Right cardiac atrium (tissue), 5 donors: ENCODE data around the gene ENKUR. TPM values are rescaled to one million over a fixed set of nuclear protein-coding genes. Genes with fewer than 3 reads are reported as not detected.
"Not testable (repeated sequence)": the region's sequence is repeated elsewhere in the genome, so short reads cannot be mapped to it uniquely, and the experiment has no call there.

Experiments used
- ATAC-seq, 2 donors: fragments of 200-7000 bp; cut with Tn5 transposase; one replicate each; pipeline versions ENCODE4 v1.8.0 to v1.9.1; 2020; ENCODE audit warnings: moderate library complexity in 2 of 2, mild to moderate bottlenecking in 1 of 2
- DNase-seq, 3 donors: peaks; one replicate each; pipeline ENCODE4 v3.0.0-alpha.2; 2020
- H3K27ac ChIP-seq: one replicate; pipeline ENCODE4 v1.5.1; 2013; ENCODE audit warnings: mild to moderate bottlenecking, low read length, control low read depth, moderate library complexity
- H3K27me3 ChIP-seq: one replicate; pipeline ENCODE4 v1.6.1; 2013; ENCODE audit not compliant: control insufficient read depth, insufficient read depth
- H3K4me1 ChIP-seq: one replicate; pipeline ENCODE4 v1.6.1; 2013; ENCODE audit warnings: low read length; ENCODE audit not compliant: control insufficient read depth, insufficient read depth
- H3K4me3 ChIP-seq: one replicate; pipeline ENCODE4 v1.5.1; 2013; ENCODE audit warnings: low read length, control low read depth
- H3K9me3 ChIP-seq: one replicate; pipeline ENCODE4 v1.6.1; 2013; ENCODE audit warnings: low read length; ENCODE audit not compliant: control insufficient read depth
- WGBS: extraction: QIAGEN DNeasy Blood & Tissue Kit; methylation state at CpG from one replicate; pipeline ENCODE4 v1.1.7; 2013; 5-methylcytosine and 5-hydroxymethylcytosine counted together
- intact Hi-C, 4 donors: fragments of 100-400 bp; cut with DNase I; formaldehyde crosslinking; loops; one replicate each; pipeline versions ENCODE4 v1.11.0 to v1.14.0; 2022 to 2023
- polyA plus RNA-seq: library from polyadenylated mRNA; stranded (reverse); fragments of 200-250 nt; gene quantifications from one replicate; pipeline ENCODE4 v1.2.3, GENCODE V29; 2013
- total RNA-seq, 4 donors: library from RNA; stranded (reverse); fragmentation: NEBNext Ultra II Directional; extraction: Animal tissue kit (Norgen Biotek cat#: 25700); gene quantifications; one replicate each; pipeline ENCODE4 v1.2.1, GENCODE V29; 2021
- donor health status: healthy with polysubstance abuse.
- donor health status: DM: no; HTN: yes; CAD: no.
- donor health status: DM: no; HTN: no; CAD: no.
- donor health status: DM: no; HTN: yes; CAD: no; lungs with severe emphysema.
- donor health status: DM: yes; HTN: yes; CAD: no.

Gene ENKUR
- total and polyA plus RNA-seq, 5 donors = not detected

- Histone ChIP-seq H3K9me3 (no peaks in the 10 kb centered on the region), H3K27me3 (no peaks in the 10 kb centered on the region), H3K27ac (peak overlapping the region; percentile 89), H3K4me1 (peaks cover 3% of the 10 kb centered on the region), H3K4me3 (no peak overlapping the region)
- intact Hi-C loops = loop anchor here in 3 of 4 donors (10.0 kb wide), 1 partner anchor 234 kb away; the partner anchor contains the start of gene ARHGAP21 (in 3 of the 3)
- 30% methylated on average over 5 of the region's 5 CpGs for WGBS
- ATAC-seq (peak; percentile 91 to 94), DNase-seq (peak in 2 of 3 donors; percentile 35 to 76)
These were observed 57.1 kb downstream of the ENKUR start for GRCh38 chr10:24958721-24959381.

- Histone ChIP-seq H3K27ac (peak overlapping the region; percentile 89), H3K27me3 (no peaks in the 10 kb centered on the region), H3K4me1 (peaks cover 3% of the 10 kb centered on the region), H3K4me3 (no peak overlapping the region), H3K9me3 (no peaks in the 10 kb centered on the region)
- DNase-seq = no peak
- intact Hi-C loops = loop anchor here in 3 of 4 donors (10.0 kb wide), 1 partner anchor 233 kb away; the partner anchor contains the start of gene ARHGAP21 (in 3 of the 3)
- peak; percentile 71 to 76 for ATAC-seq
- 53% methylated on average over 4 of the region's 4 CpGs for WGBS
These were observed 57.8 kb downstream of the ENKUR start for GRCh38 chr10:24958091-24958720.

- intact Hi-C loops = loop anchor here in 3 of 4 donors (10.0 kb wide), 1 partner anchor 233 kb away; the partner anchor contains the start of gene ARHGAP21 (in 3 of the 3)
- H3K4me3 ChIP-seq, H3K27me3 ChIP-seq, ATAC-seq, H3K9me3 ChIP-seq, H3K4me1 ChIP-seq: not testable (repeated sequence)
- peak in 1 of 3 donors; percentile 59 for DNase-seq
- H3K27ac ChIP-seq = peak overlapping the region; percentile 27
- 75% methylated on average over 6 of the region's 6 CpGs for WGBS
These were observed 58.3 kb downstream of the ENKUR start for GRCh38 chr10:24957624-24958051.

DNA sequence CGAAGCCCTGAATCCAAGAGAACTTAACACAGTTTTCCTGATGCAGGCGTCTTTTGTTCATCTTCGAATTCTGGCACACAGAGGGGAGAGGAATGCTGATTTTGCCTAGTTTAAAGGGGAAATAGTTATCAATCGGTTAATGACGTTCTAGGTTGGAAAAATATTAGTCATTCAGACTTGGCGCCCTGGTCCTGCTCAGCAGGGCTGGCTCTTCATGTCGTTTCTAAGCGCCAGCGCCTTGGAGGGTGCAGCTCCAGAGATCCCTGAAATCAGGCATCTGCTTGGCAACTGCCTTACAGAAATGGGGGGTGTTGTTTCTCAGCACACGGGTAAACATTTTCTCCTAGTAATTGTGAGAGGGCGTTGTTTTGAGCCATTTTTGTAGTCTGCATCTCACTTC is 62.3 kb downstream of the ENKUR start:
- intact Hi-C loops = loop anchor here in 3 of 4 donors (10.0 kb wide), 1 partner anchor 229 kb away; the partner anchor contains the start of gene ARHGAP21 (in 3 of the 3)
- Histone ChIP-seq H3K27ac (peak overlapping the region; percentile 49), H3K4me3 (peak overlapping the region; percentile 82), H3K27me3 (no peaks in the 10 kb centered on the region), H3K4me1 (peaks cover 8% of the 10 kb centered on the region), H3K9me3 (no peaks in the 10 kb centered on the region)
- DNase-seq = peak; percentile 58 to 76 (median 72)
- peak; percentile 42 to 55 for ATAC-seq
- WGBS = 66% methylated on average over 11 of the region's 11 CpGs

DNA sequence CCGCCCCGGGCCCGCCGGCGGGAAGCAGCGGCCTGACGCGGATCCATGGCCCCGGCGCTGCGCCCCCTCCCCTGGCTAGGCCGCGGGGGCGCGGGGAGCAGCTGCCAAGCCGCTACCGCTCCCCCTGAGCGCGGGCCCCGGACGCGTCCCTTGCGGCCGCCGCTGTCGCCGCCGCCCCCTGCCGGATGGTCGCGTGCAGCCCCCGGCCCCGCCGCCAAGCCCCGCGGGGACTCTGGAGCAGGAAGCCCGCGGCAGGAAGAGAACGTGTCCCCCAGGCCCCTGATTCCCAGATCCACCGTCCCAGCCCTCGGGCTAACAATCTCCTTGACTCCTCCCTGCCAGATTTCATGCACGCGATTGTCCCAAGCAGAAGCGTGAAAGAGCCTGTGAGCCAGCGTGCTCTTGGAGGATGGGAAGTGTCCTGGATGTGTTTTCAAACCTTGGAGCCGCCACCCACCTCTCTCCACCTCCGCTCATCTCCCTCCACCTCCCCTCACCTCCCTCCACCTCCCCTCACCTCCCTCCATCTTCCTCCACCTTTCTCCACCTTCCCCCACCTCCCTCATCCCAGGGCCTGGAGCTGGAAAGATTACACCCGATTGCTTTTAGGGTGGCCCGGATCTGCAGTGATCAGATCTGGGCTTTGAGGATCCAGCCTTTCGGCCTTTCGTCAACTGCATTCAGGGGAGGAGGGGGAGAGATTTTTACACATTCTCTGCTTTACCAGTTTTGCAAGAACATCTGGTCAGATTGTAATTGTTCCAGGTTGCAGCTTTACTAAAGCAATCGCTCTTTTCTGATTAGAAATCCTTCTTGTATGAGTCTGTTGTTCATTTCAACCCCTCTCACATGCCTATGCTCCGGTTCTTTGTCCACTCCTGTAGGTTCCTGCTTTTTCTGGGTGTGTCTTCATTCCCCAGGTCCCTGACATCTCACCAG is 63.0 kb downstream of the ENKUR start:
- H3K9me3 ChIP-seq = no peaks in the 10 kb centered on the region
- ATAC-seq (peak; percentile 55 to 56), DNase-seq (peak; percentile 51 to 81 (median 81))
- intact Hi-C loops = loop anchor here in 3 of 4 donors (10.0 kb wide), 1 partner anchor 228 kb away; the partner anchor contains the start of gene ARHGAP21 (in 3 of the 3)
- peak overlapping the region; percentile 82 for H3K4me3 ChIP-seq
- H3K4me1 ChIP-seq = peaks cover 7% of the 10 kb centered on the region
- 8% methylated on average over 42 of the region's 53 CpGs for WGBS
- peak overlapping the region; percentile 49 for H3K27ac ChIP-seq
- no peaks in the 10 kb centered on the region for H3K27me3 ChIP-seq

DNA sequence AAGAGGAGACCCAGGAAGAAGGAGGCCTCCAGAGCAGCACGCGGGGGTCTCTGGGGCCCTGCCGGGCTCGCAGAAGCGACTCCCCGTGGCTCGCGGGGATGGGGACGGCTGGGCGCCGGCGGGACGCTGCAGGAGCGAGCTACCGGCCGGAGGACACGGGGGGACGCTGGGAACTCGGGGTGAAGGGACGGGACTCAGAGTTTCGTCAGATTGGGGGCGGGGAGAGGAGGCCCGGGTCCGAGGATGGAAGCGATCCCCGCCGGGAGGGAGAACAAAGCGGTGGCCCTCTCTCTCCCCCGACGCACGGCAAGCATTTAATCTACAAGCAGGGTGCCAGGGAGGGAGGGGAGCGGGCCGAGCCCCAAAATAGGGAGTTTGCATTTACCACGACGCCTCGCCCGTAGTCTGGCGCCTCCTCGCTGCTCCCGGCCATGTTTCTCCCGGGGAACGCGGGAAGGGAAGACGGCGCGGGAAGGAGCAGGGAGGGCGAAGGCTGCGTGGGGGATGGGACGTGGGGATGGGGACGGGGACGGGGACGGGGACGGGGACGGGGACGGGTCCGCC is 63.7 kb downstream of the ENKUR start, which contains the start of gene PRTFDC1:
PRTFDC1 (minus strand) TSS at position 464 of the 564 bp plus-strand sequence; CDS start at position 433, 31 bp downstream.
- no peaks in the 10 kb centered on the region for H3K27me3 ChIP-seq
- H3K4me1 ChIP-seq = peaks cover 7% of the 10 kb centered on the region
- peak within 1 kb of the TSS; percentile 82 for H3K4me3 ChIP-seq
- under 1% methylated on average over 52 of the region's 56 CpGs for WGBS
- peak within 1 kb of the TSS; percentile 61 for H3K27ac ChIP-seq
- ATAC-seq (peak; percentile 58), DNase-seq (peak; percentile 55 to 87 (median 85))
- intact Hi-C loops = loop anchor here in 3 of 4 donors (10.0 kb wide), 1 partner anchor 227 kb away; the partner anchor contains the start of gene ARHGAP21 (in 3 of the 3)
- H3K9me3 ChIP-seq = no peaks in the 10 kb centered on the region

GRCh38 chr10:24951201-24952142 is 64.5 kb downstream of the ENKUR start:
- intact Hi-C loops = loop anchor here in 3 of 4 donors (10.0 kb wide), 1 partner anchor 227 kb away; the partner anchor contains the start of gene ARHGAP21 (in 3 of the 3)
- DNase-seq (peak in 2 of 3 donors; percentile 51 to 74), ATAC-seq (peak; percentile 47 to 58)

GRCh38 chr10:24950439-24950838 is 65.5 kb downstream of the ENKUR start:
- no peaks in the 10 kb centered on the region for H3K9me3 ChIP-seq
- H3K27me3 ChIP-seq = no peaks in the 10 kb centered on the region
- DNase-seq (no peak), ATAC-seq (no peak)
- no peak overlapping the region for H3K4me3 ChIP-seq
- no peak overlapping the region for H3K27ac ChIP-seq
- 58% methylated on average over 5 of the region's 5 CpGs for WGBS
- peaks cover 7% of the 10 kb centered on the region for H3K4me1 ChIP-seq
- intact Hi-C loops = loop anchor here in 3 of 4 donors (10.0 kb wide), 1 partner anchor 226 kb away; the partner anchor contains the start of gene ARHGAP21 (in 3 of the 3)

More at GRCh38 chr10:24951201-24952142, 64.5 kb downstream of the ENKUR start:
- Histone ChIP-seq H3K4me3 (peak overlapping the region; percentile 82), H3K27ac (peak overlapping the region; percentile 61), H3K9me3 (no peaks in the 10 kb centered on the region), H3K4me1 (peaks cover 7% of the 10 kb centered on the region), H3K27me3 (no peaks in the 10 kb centered on the region)
- 38% methylated on average over 10 of the region's 10 CpGs for WGBS

GRCh38 chr10:24949616-24950015 is 66.3 kb downstream of the ENKUR start:
- Histone ChIP-seq H3K4me1 (peaks cover 7% of the 10 kb centered on the region), H3K27me3 (no peaks in the 10 kb centered on the region), H3K27ac (no peak overlapping the region), H3K4me3 (no peak overlapping the region), H3K9me3 (no peaks in the 10 kb centered on the region)
- ATAC-seq = no peak
- 85% methylated on average over 3 of the region's 3 CpGs for WGBS
- no peak for DNase-seq
- intact Hi-C loops = loop anchor here in 3 of 4 donors (10.0 kb wide), 1 partner anchor 225 kb away; the partner anchor contains the start of gene ARHGAP21 (in 3 of the 3)
